Panc1 (cell line): ENCODE results near the gene LIX1L. TPM values are rescaled to one million over a fixed set of nuclear protein-coding genes. Genes with fewer than 3 reads are reported as not detected.

ENCODE experiments used
- ATAC-seq: fragments of 200-7000 bp; cut with Tn5 transposase; 2 replicates; pipeline ENCODE4 v1.9.1; 2020; ENCODE audit warnings: mild to moderate bottlenecking, moderate library complexity
- BruUV-seq: library from RNA; stranded (reverse); fragments of 400-500 nt; replicated peaks from 2 replicates; lab custom pipeline; 2021; lab: Mats Ljungman, UMichigan
- CTCF ChIA-PET: fragments of 300-600 bp; sonication (Branson Sonifier 250); formaldehyde crosslinking; loops from one replicate; lab custom pipeline; 2022; ENCODE audit warnings: antibody characterized with exemption; lab: Charles Lee
- POLR2A ChIA-PET: fragments of 300-600 bp; sonication (Branson Sonifier 250); formaldehyde crosslinking; loops from one replicate; lab custom pipeline; 2022; ENCODE audit warnings: antibody characterized with exemption; lab: Charles Lee
- DNase-seq: peaks from one replicate; pipeline ENCODE4 v3.0.0-alpha.2; 2010; ENCODE audit warnings: low read depth, low spot score
- H3K27ac ChIP-seq: 2 replicates; pipeline ENCODE4 v1.5.1; 2011; ENCODE audit warnings: mild to moderate bottlenecking, low read length, inconsistent platforms
- H3K27me3 ChIP-seq: fragments of 200-500 bp; sonication (Bioruptor generic); 2 replicates; pipeline ENCODE4 v1.6.0; 2014; ENCODE audit warnings: low read length, inconsistent platforms; ENCODE audit not compliant: control insufficient read depth, insufficient read depth
- H3K36me3 ChIP-seq: fragments of 200-500 bp; sonication (Bioruptor generic); 2 replicates; pipeline ENCODE4 v1.5.1; 2014; ENCODE audit warnings: inconsistent platforms, mild to moderate bottlenecking, low read length, moderate library complexity; ENCODE audit not compliant: control insufficient read depth, insufficient read depth
- H3K4me1 ChIP-seq: 2 replicates; pipeline ENCODE4 v1.5.1; 2011; ENCODE audit warnings: inconsistent platforms, mild to moderate bottlenecking, low read length, moderate library complexity; ENCODE audit not compliant: control insufficient read depth, insufficient read depth
- H3K4me3 ChIP-seq, 2 experiments: 2 replicates each; pipeline ENCODE4 v1.5.1; 2011 to 2012; ENCODE audit warnings: low read depth in 2 of 2, low read length in 2 of 2, mild to moderate bottlenecking in 2 of 2, inconsistent platforms in 1 of 2, moderate library complexity in 1 of 2
- H3K9me3 ChIP-seq: fragments of 200-500 bp; sonication (Bioruptor generic); 2 replicates; pipeline ENCODE4 v1.5.1; 2014; ENCODE audit warnings: low read depth, mild to moderate bottlenecking, inconsistent platforms, low read length, moderate library complexity; ENCODE audit not compliant: control insufficient read depth, insufficient read depth
- CTCF ChIP-seq: fragments of 450-650 bp; IDR thresholded peaks from 2 replicates; pipeline ENCODE4 v1.5.1; 2017; ENCODE audit warnings: mild to moderate bottlenecking
- POLR2AphosphoS5 ChIP-seq: IDR thresholded peaks from 2 replicates; pipeline ENCODE4 v1.6.1; 2012; ENCODE audit warnings: mild to moderate bottlenecking, low read depth, low read length, moderate library complexity
- SIN3A ChIP-seq: IDR thresholded peaks from 2 replicates; pipeline ENCODE4 v1.6.1; 2012; ENCODE audit warnings: low read depth, mild to moderate bottlenecking, low read length, moderate library complexity, borderline replicate concordance; ENCODE audit not compliant: insufficient read depth
- TCF7L2 ChIP-seq: IDR thresholded peaks from 2 replicates; pipeline ENCODE4 v1.6.1; 2011; ENCODE audit warnings: mild to moderate bottlenecking, low read depth, low read length, inconsistent platforms
- in situ Hi-C: cut with HindIII; loops from 2 replicates; pipeline ENCODE4 v1.10.0; 2016; ENCODE audit warnings: low sequenced_read_pairs, low pct_unique_long_range_greater_than_20kb
- intact Hi-C: fragments of 100-400 bp; cut with micrococcal nuclease; formaldehyde crosslinking; loops from one replicate; pipeline ENCODE4 v1.10.0; 2022; ENCODE audit not compliant: unreplicated experiment
- total RNA-seq: library from RNA; stranded (reverse); gene quantifications from one replicate; pipeline ENCODE4 v1.2.1, GENCODE V29; 2021; ENCODE audit not compliant: unreplicated experiment
- TF ChIP-seq, protein P1 (sequence below), 2 experiments: IDR thresholded peaks; 2 replicates each; pipeline ENCODE4 v1.6.1; 2011 to 2012; ENCODE audit warnings: low read depth in 2 of 2, control low read depth in 1 of 2, low read length in 1 of 2, mild to moderate bottlenecking in 1 of 2, moderate library complexity in 1 of 2; ENCODE audit not compliant: insufficient read depth in 1 of 2

The LIX1L gene
- total RNA-seq, 1 experiment from 2014 or later, result 23.3 TPM

GRCh38 chr1:145988773-145989172, 31.0 kb upstream of the LIX1L start:
- Histone ChIP-seq H3K9me3 (no peaks in the 10 kb centered on the region), H3K4me3 (no peak overlapping the region), H3K27me3 (no peaks in the 10 kb centered on the region; the same call in 1 of the 2 replicates), H3K36me3 (peaks cover 2% of the 10 kb centered on the region; the same call in 1 of the 2 replicates), H3K4me1 (no peaks in the 10 kb centered on the region), H3K27ac (no peak overlapping the region)
- no TSS peak for BruUV-seq
- in situ Hi-C loops, result no loop called here
- DNase-seq (no peak), ATAC-seq (no peak)
- no peak for TF ChIP-seq SIN3A
- ChIA-PET POLR2A (no interaction called here), CTCF (no interaction called here)
- intact Hi-C loops, result no loop called here

- intact Hi-C loops, result no loop called here
- no peaks in the 10 kb centered on the region for H3K9me3 ChIP-seq
- no peak overlapping the region for H3K4me3 ChIP-seq
- no peak for DNase-seq
- no peak overlapping the region for H3K27ac ChIP-seq
- no peaks in the 10 kb centered on the region for H3K36me3 ChIP-seq
- no TSS peak for BruUV-seq
- H3K4me1 ChIP-seq, result no peaks in the 10 kb centered on the region
- ChIA-PET CTCF (no interaction called here), POLR2A (no interaction called here)
- ATAC-seq, result no peak
- TF ChIP-seq, protein P1, sequence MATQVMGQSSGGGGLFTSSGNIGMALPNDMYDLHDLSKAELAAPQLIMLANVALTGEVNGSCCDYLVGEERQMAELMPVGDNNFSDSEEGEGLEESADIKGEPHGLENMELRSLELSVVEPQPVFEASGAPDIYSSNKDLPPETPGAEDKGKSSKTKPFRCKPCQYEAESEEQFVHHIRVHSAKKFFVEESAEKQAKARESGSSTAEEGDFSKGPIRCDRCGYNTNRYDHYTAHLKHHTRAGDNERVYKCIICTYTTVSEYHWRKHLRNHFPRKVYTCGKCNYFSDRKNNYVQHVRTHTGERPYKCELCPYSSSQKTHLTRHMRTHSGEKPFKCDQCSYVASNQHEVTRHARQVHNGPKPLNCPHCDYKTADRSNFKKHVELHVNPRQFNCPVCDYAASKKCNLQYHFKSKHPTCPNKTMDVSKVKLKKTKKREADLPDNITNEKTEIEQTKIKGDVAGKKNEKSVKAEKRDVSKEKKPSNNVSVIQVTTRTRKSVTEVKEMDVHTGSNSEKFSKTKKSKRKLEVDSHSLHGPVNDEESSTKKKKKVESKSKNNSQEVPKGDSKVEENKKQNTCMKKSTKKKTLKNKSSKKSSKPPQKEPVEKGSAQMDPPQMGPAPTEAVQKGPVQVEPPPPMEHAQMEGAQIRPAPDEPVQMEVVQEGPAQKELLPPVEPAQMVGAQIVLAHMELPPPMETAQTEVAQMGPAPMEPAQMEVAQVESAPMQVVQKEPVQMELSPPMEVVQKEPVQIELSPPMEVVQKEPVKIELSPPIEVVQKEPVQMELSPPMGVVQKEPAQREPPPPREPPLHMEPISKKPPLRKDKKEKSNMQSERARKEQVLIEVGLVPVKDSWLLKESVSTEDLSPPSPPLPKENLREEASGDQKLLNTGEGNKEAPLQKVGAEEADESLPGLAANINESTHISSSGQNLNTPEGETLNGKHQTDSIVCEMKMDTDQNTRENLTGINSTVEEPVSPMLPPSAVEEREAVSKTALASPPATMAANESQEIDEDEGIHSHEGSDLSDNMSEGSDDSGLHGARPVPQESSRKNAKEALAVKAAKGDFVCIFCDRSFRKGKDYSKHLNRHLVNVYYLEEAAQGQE (IDR thresholded peaks at IDR 0.05; ENCODE audit: insufficient read depth in 1 of 2, low read depth in 2 of 2, low read length in 1 of 2), result no peak
- no peak for TF ChIP-seq TCF7L2
- TF ChIP-seq SIN3A, result no peak
- TF ChIP-seq CTCF, result no peak
- no peak for TF ChIP-seq POLR2AphosphoS5
- no peaks in the 10 kb centered on the region for H3K27me3 ChIP-seq
- in situ Hi-C loops, result no loop called here
Observed at GRCh38 chr1:145987926-145988325, 30.1 kb upstream of the LIX1L start.

DNA sequence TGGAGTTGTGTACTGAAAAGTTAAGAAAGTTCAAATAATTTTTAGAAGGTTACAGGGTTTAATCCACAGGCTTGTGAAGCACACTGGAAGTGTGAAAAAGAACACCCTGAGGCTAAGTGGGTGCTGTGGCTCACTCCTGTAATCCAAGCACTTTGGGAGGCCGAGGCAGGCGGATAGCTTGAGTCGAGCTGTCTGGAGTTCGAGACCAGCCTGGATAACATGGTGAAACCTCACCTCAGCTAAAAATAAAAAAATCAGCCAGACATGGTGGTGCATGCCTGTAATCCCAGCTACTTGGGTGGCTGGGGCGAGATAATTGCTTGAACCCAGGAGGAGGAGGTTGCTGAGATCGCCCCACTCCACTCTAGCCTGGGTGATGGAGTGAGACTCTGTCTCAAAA, 28.7 kb upstream of the LIX1L start:
- no peaks in the 10 kb centered on the region for H3K9me3 ChIP-seq
- no TSS peak for BruUV-seq
- no peaks in the 10 kb centered on the region for H3K27me3 ChIP-seq
- no peak overlapping the region for H3K4me3 ChIP-seq
- no peaks in the 10 kb centered on the region for H3K36me3 ChIP-seq
- DNase-seq (no peak), ATAC-seq (no peak)
- no peaks in the 10 kb centered on the region for H3K4me1 ChIP-seq
- no peak overlapping the region for H3K27ac ChIP-seq
- ChIA-PET CTCF (interaction anchor here (0.7 kb wide), 1 partner anchor 59 kb away, joined by 6 read pairs; no protein-coding TSS in a partner anchor), POLR2A (interaction anchor here (0.6 kb wide), 1 partner anchor 41 kb away, joined by 7 read pairs; no protein-coding TSS in a partner anchor)
- in situ Hi-C loops (no loop called here), intact Hi-C loops (no loop called here)
- TF ChIP-seq, protein P1 (IDR thresholded peaks at IDR 0.05; ENCODE audit: insufficient read depth in 1 of 2, low read depth in 2 of 2, low read length in 1 of 2), result no peak
- no peak for TF ChIP-seq TCF7L2
- no peak for TF ChIP-seq CTCF
- TF ChIP-seq SIN3A, result no peak
- no peak for TF ChIP-seq POLR2AphosphoS5
